Measurements from ENCODE around the gene ITPR1. TPM values are rescaled to one million over a fixed set of nuclear protein-coding genes. Genes with fewer than 3 reads are reported as not detected.

Gene ITPR1
- total RNA-seq, 1 experiment from 2014 or later, result 9.9 TPM

DNA sequence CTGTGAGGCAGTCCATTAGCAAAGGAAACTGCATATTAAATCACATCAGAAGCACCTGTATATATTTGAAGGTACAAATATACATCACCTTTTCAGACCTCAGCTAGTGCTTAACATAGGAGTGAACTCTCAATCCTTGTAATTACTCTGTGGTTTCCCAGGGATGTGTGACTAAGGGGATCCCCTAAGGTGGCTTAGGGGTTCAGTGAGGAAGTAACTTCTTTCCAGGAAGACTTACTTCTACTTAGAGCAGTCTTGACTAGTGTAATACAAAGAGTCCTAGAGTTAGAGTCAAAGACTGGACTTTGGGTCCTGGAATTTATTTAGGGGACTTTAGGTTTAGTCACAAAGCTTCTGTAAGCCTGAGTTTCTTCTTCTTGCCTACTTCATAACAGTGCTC, 17.3 kb upstream of the ITPR1 start:
- DNase-seq (ENCODE audit: low spot score), result no peak
- in situ Hi-C loops (cut with HindIII; ENCODE audit: low sequenced_read_pairs), result no loop called here

DNA sequence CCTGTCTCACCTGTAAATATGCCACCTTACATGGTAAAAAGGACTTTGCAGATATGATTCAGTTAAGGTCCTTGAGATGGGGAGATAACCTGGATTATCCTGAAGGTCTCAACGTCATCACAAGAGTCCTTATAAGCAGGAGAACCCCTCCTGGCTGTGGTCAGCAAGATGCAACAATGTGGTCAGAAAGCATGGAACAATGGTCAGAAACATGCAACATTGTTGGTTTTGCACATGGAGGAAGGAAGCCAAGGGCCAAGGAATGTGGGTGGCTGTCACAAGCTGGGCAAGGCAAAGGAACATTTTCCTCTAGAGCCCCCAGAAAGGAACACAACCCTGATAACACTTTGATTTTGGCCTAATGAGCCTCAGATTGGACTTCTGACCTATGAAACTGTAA, 16.7 kb upstream of the ITPR1 start:
- DNase-seq (ENCODE audit: low spot score), result no peak
- in situ Hi-C loops (cut with HindIII; ENCODE audit: low sequenced_read_pairs), result no loop called here

DNA sequence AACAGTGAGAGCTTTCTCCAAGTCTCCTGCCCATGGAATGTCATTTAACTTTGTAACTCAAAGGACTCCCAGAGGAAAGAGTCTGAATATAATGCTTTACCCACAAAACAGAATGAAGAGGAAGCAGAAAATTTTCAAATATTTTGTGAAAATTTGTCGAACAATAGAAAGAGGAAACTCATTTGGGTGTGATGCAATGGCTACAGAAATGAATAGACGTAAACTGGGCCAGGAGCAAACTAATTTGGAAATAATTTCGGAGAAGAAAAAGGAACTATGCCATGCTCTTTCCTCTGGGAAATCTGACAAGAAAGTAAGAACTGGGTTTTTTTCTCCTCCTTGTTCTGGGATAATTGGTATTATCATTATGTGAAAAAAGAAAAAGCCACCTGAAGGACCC, 14.9 kb upstream of the ITPR1 start:
- no peak for DNase-seq (ENCODE audit: low spot score)
- in situ Hi-C loops (cut with HindIII; ENCODE audit: low sequenced_read_pairs), result no loop called here

DNA sequence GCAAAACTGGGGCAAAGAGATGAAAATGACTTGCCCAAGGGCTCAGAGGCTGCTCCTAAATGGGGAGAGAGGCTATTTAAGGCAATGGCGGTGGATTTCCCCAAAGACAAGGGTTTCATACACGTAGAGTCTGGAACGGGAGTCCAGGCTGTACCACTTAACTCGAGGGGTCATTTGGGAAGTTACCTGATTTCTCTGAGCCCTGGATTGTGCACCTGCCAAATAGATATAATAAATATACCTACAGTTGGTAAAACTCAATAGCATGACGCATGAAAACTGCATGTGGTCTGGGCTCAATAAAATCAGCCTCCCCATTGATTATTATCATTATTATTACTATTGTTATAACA, 1.3 kb upstream of the ITPR1 start:
- no peak for DNase-seq (ENCODE audit: low spot score)
- in situ Hi-C loops (cut with HindIII; ENCODE audit: low sequenced_read_pairs), result no loop called here

DNA sequence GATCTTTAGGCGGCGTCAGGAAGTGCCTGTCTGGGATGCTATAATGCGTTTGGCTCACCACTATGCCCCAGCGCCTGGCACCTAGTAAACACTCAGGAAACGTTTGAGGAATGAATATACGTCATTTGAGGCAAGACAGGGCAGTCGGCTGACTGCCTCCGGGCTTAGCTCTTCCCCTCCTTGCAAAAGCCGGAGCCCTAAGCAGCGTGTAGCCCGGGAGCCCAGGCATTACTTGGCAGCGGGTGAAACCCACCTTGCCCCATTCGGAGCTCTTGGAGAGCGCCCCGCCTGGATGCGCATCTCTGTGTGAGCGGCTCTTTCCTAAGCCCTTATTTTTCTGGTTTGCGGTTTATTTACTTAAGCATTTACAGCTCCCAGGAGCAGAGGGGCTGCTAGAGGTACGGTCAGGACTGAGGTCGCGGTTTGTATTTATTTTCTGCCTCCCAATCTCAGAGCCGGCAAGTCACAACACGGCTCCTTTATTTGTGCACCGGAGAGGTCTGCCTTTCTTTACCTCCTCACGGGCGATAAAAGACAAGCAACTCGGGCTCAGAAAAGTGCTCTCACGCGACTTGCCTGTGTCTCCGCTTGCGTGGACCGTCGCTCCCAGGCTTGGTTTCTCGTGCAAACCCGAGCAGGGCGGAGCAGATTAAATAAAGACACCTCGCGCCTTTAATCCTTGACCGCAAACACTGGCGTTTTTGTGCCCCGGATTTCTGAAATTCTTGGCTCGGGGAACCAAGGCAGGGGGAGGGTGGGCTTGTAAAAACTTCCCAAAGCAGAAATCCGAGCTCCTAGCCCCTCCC, 737 bp upstream of the ITPR1 start:
- in situ Hi-C loops (cut with HindIII; ENCODE audit: low sequenced_read_pairs), result no loop called here
- DNase-seq (ENCODE audit: low spot score), result peak; percentile 81

DNA sequence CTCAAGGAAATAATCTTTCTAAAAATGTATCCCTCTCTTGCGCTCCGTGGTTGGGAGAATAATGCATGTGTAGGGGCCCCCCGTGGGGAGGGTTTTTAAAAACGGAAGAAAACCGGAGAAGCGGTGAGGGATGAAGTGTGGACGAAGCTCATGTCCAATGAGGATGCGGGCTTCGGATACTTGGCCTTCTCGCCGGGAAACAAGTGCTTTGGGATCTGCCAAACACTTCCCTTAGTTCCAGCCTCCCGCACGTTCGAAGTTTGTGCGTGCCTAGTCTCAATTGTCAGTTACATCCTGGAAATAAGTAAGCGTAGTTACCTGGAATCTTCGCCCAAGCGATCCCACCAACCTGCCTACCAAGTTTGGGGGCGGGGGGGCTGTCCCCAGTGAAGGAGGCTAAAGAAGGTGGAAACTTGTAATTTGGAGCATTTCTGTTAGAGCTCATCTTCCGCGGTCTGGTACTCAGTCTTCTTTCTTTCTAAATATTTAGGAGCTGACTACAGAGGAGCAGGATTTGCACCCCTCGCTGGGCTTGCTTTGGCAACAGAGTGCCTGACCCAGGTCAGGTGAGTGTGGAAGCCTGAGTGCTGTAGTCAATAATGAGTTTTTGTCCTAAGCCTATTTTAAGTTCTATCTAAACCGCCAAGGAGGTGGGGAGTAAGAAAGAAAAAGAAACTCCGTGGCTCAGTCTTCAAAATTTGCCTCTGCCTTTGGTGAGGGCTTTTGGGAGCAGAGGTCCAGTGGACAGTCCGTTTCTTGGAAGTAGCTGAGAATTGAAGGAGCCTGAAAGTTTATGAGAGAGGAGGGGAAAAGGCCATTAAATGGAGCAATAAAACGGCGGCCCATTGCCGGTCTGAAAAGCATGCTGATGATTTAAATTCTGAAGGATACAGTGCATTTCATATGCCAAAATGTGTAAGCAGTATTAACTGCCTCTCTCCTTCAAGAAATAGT, 1.1 kb downstream of the ITPR1 start:
- in situ Hi-C loops (cut with HindIII; ENCODE audit: low sequenced_read_pairs), result no loop called here
- peak; percentile 34 for DNase-seq (ENCODE audit: low spot score)

DNA sequence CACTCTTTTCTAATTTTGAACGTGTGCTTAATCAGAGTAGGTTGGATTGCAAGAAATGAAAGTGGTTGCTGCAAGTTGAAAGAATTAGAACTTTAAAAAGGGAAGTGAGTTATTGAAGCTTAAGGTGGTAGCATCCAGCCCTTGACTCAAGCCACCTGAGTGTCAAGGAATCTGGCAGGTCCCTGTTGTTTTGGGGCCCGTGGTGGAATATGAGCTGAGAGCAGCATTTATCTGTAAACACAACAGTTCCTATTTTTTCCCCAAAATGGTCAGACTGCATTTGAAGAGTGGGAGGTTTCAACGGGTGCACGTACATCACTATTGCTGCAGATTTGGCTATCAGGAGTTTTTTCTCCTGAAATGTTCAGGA, 1.7 kb downstream of the ITPR1 start:
- in situ Hi-C loops (cut with HindIII; ENCODE audit: low sequenced_read_pairs), result no loop called here

DNA sequence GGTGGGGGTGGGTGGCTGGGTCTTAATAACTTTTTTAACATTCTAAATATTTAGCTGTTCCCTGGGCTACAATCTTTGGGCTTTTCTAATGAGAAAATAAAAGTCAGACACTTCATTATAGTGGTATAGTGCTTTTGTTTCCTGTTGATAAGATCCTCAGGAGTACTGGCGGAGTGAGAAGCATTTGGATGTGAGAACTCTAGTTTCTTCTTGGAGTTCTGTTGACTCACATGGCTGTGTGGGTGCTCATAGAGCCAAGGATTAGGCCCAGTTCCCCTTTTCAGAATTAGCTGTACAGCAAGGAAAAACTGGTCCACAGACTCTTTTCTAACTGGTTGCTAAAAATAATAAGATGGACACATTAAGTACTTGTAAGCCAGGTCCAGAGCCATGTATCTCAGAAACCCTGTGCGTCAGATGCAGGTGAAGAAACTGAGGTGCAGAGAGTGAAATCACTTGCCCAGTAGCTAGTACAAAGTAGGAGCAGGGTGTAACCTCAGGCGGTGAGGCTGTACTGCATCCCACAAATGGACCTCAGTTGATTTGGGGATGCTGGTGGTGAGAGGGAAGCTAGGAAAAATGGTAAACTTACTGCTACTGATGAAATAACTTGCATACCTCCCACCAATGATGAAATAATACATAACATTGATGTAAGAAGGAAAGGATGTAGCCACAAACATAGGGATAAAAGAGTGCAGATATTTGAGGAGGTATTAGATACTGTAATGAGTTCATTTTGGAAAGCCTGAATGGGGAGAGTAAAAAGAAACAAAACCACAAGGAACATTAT, 2.3 kb downstream of the ITPR1 start:
- DNase-seq (ENCODE audit: low spot score), result no peak
- in situ Hi-C loops (cut with HindIII; ENCODE audit: low sequenced_read_pairs), result no loop called here

More for the DNA sequence above, 1.7 kb downstream of the ITPR1 start:
- no peak for DNase-seq (ENCODE audit: low spot score)

DNA sequence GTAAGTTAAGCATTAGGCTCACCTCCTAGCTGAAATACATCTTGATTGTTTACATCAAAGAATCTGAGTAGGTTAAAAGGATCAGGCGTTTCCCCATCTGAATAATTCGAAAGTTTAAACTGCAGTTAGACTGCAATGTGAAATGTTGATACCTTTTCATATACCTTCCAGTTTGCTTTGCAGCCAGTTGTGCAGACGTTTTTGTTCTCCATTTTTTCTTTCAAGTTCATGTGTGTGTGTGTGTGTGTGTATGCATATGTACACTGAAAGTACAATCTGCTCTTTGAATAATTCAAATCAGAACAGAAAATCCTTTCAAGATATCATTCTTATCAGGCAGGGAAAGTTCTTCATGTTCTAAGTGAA, 2.9 kb downstream of the ITPR1 start:
- DNase-seq (ENCODE audit: low spot score), result no peak
- in situ Hi-C loops (cut with HindIII; ENCODE audit: low sequenced_read_pairs), result no loop called here

DNA sequence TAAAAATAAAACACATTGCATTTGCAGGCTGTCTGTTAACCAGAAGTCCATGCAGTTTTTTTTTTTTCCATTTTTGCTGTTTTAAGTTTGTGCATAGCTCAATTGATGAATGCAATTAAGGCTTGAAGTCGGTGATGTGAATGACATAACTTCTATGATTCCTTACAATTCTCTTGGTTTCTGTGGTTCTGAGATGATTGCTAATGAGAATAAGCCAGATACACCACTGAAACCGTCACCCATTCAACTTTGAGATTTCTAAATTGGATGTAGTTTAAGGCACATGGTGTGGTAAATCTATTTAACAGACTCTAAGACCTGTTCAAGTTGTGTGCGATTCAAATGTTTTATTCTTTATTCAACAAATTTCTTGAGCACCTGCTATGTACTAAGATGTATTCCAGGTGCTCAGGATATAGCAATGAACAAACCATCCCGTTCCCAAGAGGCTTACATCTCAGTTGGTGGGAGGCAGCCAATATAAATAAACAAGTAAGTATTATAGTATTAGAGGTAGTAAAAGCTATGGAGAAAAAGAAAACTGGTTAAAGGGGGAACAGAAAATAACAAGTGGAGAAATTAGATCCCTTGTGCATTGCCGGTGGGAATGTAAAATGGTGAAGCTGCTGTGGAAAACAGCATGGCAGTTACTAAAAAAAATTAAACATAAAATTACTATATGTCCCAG, 4.0 kb downstream of the ITPR1 start:
- no peak for DNase-seq (ENCODE audit: low spot score)
- in situ Hi-C loops (cut with HindIII; ENCODE audit: low sequenced_read_pairs), result no loop called here

DNA sequence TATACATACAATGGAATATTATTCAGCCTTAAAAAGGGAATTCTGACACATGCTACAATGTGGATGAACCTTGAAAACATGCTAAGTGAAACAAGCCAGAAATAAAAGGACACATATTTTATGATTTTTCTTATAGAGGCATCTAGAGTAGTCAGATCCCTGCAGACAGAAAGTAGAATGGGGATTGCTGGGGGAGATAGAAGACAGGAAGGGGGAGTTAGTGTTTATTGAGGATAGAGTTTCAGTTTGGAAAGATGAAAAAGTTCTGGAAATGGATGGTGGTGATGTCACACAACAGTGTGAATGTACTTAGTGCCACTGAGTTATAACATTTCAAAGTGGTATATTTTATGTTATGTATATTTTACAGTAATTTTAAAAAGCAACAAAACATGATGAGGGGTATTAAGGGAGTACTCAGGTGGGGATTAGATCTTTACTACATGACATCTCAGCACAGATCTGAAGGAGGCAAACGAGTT, 4.7 kb downstream of the ITPR1 start:
- DNase-seq (ENCODE audit: low spot score), result no peak
- in situ Hi-C loops (cut with HindIII; ENCODE audit: low sequenced_read_pairs), result no loop called here

DNA sequence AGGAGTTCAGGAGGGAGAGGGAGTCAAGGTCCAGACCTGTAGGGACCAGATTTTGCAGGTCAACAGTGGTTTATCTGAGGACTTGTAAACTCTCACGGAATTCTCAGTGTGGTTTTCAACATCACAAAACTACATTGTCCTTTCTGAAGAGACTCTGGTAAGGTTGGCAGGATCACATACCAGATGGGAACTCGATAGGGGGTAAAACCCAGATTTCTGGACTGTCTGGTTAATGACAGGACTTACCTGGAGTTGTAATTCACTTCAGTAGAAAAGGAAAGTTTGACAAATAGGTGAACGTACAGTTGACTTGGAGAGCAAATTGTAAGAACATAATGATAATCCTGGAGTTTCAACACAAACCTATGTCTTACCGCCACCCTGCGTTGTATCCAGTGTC, 5.3 kb downstream of the ITPR1 start:
- peak; percentile 76 for DNase-seq (ENCODE audit: low spot score)
- in situ Hi-C loops (cut with HindIII; ENCODE audit: low sequenced_read_pairs), result no loop called here

DNA sequence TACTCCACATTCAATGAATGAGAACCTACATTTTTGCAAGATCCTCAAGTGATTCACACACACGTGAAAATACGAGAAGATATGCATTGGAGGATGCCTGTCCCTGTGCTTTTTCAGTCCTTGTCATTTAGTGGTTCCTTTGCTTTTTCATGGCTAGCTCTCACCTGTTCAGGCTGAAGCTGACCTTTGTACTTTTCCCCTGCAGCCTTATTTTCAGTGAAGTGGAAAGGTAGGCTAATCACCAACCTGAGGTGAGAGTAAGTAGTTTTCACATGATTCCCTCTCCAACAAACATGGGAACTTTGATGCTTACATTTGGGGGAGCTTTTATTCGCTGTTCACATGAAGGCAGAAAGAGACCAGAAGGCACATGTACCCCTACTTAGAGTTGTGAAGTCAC, 8.3 kb downstream of the ITPR1 start:
- no peak for DNase-seq (ENCODE audit: low spot score)
- in situ Hi-C loops (cut with HindIII; ENCODE audit: low sequenced_read_pairs), result no loop called here

DNA sequence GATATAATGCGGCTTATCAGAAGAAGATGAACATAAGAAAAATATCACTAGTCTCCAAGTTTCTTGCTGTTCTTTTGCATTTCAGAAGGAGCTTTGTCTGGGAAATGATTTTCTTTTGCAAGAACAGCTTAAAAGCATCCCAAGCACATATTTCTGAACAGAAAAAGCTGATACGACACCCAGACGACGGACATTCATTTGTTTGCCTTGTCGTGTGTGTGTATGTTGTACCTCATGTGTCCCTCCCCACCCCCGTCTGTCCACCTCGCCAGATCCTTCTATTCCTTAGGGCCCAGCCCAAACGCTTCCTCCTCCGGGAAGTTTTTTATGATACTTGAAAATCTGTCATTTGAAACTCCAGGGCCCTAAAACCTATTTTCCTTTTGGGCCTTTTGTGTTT, 8.8 kb downstream of the ITPR1 start:
- DNase-seq (ENCODE audit: low spot score), result no peak
- in situ Hi-C loops (cut with HindIII; ENCODE audit: low sequenced_read_pairs), result no loop called here

DNA sequence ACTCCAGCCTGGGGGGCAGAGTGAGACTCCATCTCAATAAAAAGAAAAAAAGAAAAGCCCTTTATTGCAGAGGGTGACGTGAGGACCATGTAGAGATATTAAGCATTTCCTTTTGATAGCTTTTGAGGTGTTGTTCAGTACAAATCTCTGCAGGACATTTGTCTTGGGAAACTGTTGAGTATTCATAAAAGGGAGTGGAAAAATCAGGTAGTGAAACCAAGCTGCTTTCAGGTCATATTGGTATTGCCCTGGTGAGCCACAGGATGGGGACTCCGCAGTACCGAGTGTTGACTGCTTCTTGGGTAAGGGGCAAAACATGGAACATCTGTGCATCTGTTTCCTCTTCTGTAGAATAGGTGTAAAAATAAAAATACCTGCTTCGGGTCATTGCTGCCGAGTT, 9.9 kb downstream of the ITPR1 start:
- no peak for DNase-seq (ENCODE audit: low spot score)
- in situ Hi-C loops (cut with HindIII; ENCODE audit: low sequenced_read_pairs), result no loop called here

DNA sequence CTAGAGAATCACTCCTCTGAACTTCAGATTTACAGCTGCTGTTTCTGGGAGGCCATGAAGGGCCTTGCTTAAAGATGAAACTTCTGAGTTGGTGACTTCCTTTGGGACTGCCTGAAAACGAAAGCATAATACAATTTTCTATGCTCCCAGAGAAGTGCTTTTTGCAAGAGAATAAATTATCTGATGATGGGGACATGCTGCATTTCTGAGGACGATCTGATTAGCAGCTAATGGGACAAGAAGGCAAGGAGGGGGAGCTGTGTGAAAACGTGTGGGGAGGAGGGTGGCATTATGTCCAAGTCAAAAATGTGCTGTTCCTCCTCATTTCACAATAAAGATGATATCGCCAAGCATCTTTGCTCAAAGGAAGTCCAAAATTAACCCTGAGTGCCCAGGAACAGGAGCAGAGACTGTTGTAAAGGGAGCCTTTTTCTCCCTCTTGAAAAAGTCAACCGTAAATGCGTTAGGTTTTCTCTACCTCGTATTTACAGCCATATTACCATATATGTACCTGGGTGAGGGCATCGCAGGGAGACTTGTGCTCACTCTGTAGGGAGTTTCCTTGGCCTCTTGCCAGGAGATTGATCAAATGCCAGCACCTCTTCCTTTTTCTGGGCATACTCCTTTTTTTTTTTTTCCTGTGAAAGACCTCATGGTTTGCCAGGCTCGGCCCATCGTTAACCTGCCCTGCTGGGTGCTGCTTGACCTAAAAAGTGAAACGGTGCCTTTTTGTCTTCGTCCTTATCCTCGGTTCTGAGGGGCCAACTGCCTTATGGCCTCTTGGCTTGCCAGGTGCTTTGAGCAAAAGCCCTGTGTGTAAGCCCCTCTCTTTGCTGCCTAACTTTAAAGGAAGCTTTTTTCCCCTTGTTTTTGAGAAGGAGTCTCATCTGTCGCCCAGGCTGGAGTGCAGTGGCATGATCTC, 11.5 kb downstream of the ITPR1 start:
- in situ Hi-C loops (cut with HindIII; ENCODE audit: low sequenced_read_pairs), result no loop called here
- no peak for DNase-seq (ENCODE audit: low spot score)

DNA sequence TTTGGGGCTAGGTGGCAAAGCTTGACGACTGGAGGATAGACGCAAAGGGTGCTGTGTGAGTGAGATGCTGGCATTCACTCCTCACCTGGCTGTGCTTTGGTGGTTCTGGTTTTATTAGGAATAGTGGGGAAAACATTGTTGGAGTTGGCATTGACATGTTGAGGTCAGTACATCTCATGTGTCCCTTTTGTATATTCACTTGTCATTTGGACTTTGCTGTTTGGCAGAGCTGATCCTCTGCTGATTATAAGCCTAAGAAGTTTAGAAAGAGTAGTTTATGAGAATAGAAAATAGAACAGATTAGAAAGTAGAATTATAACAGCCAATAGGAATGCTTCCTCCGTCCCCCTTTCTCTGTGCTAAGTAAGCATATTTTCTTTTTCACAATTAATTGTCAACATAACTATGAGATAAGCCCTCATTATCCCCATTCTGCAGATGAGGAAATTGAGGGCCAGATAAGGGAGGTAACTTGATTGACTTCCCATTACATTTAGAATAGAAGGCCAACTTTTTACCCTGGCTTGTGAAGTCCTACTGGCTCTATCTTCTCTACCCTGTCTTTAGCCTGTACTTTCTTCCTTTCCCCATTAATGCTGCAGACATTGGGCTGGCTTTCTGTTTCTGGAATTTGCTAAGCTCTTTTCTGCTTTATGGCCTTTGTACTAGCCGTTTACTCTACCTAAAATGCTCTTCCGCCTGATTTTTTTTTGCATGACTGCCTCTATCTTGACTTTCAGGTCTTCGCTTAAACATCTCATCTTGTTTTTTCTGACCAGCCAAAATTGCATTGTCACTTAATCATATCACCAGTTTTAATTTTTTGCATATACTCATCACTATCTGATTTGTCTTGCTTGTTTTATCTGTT, 12.8 kb downstream of the ITPR1 start:
- in situ Hi-C loops (cut with HindIII; ENCODE audit: low sequenced_read_pairs), result no loop called here
- no peak for DNase-seq (ENCODE audit: low spot score)
